Omental fat pad (tissue), 4 donors: ENCODE data around the gene NTN3. TPM values are rescaled to one million over a fixed set of nuclear protein-coding genes. Genes with fewer than 3 reads are reported as not detected.

Experiments used
- ATAC-seq: fragments of 150-250 bp; one replicate; pipeline ENCODE4 v1.9.1; 2016; ENCODE audit warnings: mild to moderate bottlenecking, moderate library complexity; ENCODE audit not compliant: low FRiP score
- DNase-seq: peaks from one replicate; pipeline ENCODE4 v3.0.0-alpha.2; 2019; ENCODE audit warnings: low spot score
- CTCF ChIP-seq, 3 donors: fragments of 450-650 bp; IDR thresholded peaks; one replicate each; pipeline ENCODE4 v1.5.1; 2016 to 2017; ENCODE audit warnings: antibody characterized with exemption in 3 of 3, mild to moderate bottlenecking in 3 of 3, moderate library complexity in 2 of 3
- total RNA-seq, 4 donors: library from RNA; depleted of rRNA; stranded (reverse); fragments of >200 nt; gene quantifications; one replicate each; pipeline ENCODE4 v1.1.0, GENCODE V29; 2016

The NTN3 gene
- total RNA-seq, 4 donors from 2014 or later, result 0.28 to 0.44 TPM; not detected in 2

- DNase-seq, result no peak
- ATAC-seq, result no peak
- no peak for TF ChIP-seq CTCF (IDR thresholded peaks at IDR 0.05)
These were observed 10.7 kb upstream of the NTN3 start for GRCh38 chr16:2460391-2460713.

GRCh38 chr16:2460916-2461315 lies 10.2 kb upstream of the NTN3 start:
- no peak for TF ChIP-seq CTCF (IDR thresholded peaks at IDR 0.05)
- ATAC-seq (no peak), DNase-seq (no peak)

- no peak for TF ChIP-seq CTCF (IDR thresholded peaks at IDR 0.05)
- DNase-seq (no peak), ATAC-seq (no peak)
These were observed 8.8 kb upstream of the NTN3 start for GRCh38 chr16:2462031-2462866.

GRCh38 chr16:2464333-2464732 lies 6.8 kb upstream of the NTN3 start:
- ATAC-seq, result no peak
- no peak for DNase-seq
- no peak for TF ChIP-seq CTCF (IDR thresholded peaks at IDR 0.05)

- ATAC-seq, result no peak
- no peak for TF ChIP-seq CTCF (IDR thresholded peaks at IDR 0.05)
- no peak for DNase-seq
These were observed 5.3 kb upstream of the NTN3 start for GRCh38 chr16:2465653-2466415.

- ATAC-seq (no peak), DNase-seq (no peak)
- no peak for TF ChIP-seq CTCF (IDR thresholded peaks at IDR 0.05)
These were observed 4.2 kb upstream of the NTN3 start for GRCh38 chr16:2466667-2467527.
